ENCODE data around the gene SNRPF.

- TF ChIP-seq CTCF (IDR thresholded peaks at IDR 0.05) (peak in 1 of 6 experiments; percentile 20), POLR2A (IDR thresholded peaks at IDR 0.05) (no peak)
These were observed 22.0 kb upstream of the SNRPF start for GRCh38 chr12:95836630-95837239.
